ENCODE results near the gene ZEB1. TPM values are rescaled to one million over a fixed set of nuclear protein-coding genes. Genes with fewer than 3 reads are reported as not detected.
A peak's percentile ranks its signal among the peaks of the same experiment; 100 is the strongest.
"Not testable (repeated sequence)": the region's sequence is repeated elsewhere in the genome, so short reads cannot be mapped to it uniquely, and the experiment has no call there.

Gene ZEB1
- total and polyA plus RNA-seq, 2 donors from 2014 or later = 5.5 to 43.0 TPM

DNA sequence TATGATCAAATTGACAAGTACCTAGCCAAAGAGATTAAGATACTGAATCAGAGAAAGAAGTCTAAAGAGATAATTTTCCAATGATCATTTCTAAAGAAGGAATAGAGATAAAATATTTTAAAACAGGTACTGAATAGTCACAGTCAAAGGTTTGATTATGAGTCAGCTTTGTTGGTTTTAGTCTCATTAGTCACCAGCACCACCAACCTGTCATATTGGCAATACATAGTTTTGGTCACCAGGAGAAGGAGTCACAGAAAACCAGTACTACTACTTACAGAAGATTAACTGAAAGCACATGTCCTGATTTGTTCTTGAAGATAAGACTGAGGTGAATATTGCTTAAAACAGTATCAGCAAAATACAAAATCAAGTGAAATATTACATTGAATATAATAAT lies 34.6 kb downstream of the ZEB1 start:
- intact Hi-C loops (cut with DNase I) = no loop called here
- no peaks in the 10 kb centered on the region for H3K27me3 ChIP-seq (ENCODE audit: control insufficient read depth, insufficient read depth, low read length)
- no peak overlapping the region for H3K4me3 ChIP-seq (ENCODE audit: low read length in 3 of 3)
- DNase-seq (no peak), FAIRE-seq (peak; percentile 8)
- no peak overlapping the region for H3K27ac ChIP-seq (ENCODE audit: low read depth in 2 of 2, low read length in 2 of 2)
- H3K9ac ChIP-seq (ENCODE audit: low read length in 3 of 3) = no peak overlapping the region
- no peaks in the 10 kb centered on the region for H3K9me3 ChIP-seq (ENCODE audit: control insufficient read depth in 2 of 3, insufficient read depth in 1 of 3, low read length in 3 of 3)
- TF ChIP-seq, protein P1, sequence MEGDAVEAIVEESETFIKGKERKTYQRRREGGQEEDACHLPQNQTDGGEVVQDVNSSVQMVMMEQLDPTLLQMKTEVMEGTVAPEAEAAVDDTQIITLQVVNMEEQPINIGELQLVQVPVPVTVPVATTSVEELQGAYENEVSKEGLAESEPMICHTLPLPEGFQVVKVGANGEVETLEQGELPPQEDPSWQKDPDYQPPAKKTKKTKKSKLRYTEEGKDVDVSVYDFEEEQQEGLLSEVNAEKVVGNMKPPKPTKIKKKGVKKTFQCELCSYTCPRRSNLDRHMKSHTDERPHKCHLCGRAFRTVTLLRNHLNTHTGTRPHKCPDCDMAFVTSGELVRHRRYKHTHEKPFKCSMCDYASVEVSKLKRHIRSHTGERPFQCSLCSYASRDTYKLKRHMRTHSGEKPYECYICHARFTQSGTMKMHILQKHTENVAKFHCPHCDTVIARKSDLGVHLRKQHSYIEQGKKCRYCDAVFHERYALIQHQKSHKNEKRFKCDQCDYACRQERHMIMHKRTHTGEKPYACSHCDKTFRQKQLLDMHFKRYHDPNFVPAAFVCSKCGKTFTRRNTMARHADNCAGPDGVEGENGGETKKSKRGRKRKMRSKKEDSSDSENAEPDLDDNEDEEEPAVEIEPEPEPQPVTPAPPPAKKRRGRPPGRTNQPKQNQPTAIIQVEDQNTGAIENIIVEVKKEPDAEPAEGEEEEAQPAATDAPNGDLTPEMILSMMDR (IDR thresholded peaks at IDR 0.05; ENCODE audit: borderline replicate concordance, extremely low read depth, insufficient read depth) = no peak
- no peaks in the 10 kb centered on the region for H3K36me3 ChIP-seq (ENCODE audit: control insufficient read depth in 2 of 3, insufficient read depth in 3 of 3, low read length in 3 of 3)
- H3K4me1 ChIP-seq (ENCODE audit: control insufficient read depth in 2 of 3, insufficient read depth in 2 of 3, low read depth in 1 of 3, low read length in 3 of 3) = no peaks in the 10 kb centered on the region

DNA sequence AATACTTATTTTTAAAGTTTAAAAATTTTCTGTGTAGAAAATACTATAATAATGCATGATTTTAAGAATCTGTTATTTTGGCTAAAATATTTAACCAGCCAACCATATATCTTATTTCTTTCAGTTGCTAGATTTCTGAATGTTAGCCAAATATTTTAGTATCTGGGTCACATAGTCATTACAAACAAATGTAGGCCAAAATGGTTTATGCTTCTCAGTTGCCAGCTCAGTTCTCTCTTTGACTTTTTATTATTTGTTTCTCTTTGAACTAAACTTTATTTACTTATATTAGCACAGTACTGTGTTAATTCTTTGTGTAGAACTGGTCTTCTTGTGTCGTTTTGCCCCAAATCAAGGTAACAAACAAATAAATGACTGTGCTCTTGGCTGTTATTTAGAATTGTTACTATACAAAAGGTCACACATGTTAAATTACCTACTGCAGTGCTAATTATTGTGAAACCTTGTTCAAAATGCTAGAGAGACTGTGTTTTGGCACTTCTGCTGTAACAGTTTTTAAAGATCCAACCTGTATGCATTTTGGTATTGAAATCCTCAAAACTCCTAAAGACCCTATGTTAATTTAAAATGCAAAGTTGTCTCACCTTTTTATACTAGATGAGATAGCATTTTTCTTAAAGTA lies 39.8 kb downstream of the ZEB1 start:
- H3K27ac ChIP-seq (ENCODE audit: low read depth in 2 of 2, low read length in 2 of 2) = no peak overlapping the region
- no peak for DNase-seq

GRCh38 chr10:31359979-31360378 lies 41.0 kb downstream of the ZEB1 start:
- H3K4me3 ChIP-seq (ENCODE audit: low read length in 3 of 3) = no peak overlapping the region
- H3K9me3 ChIP-seq (ENCODE audit: control insufficient read depth in 2 of 3, insufficient read depth in 1 of 3, low read length in 3 of 3) = no peaks in the 10 kb centered on the region
- no peak overlapping the region for H3K9ac ChIP-seq (ENCODE audit: low read length in 3 of 3)
- intact Hi-C loops (cut with DNase I) = no loop called here
- no peak for DNase-seq
- no peaks in the 10 kb centered on the region for H3K36me3 ChIP-seq (ENCODE audit: control insufficient read depth in 2 of 3, insufficient read depth in 3 of 3, low read length in 3 of 3)
- TF ChIP-seq, protein P1 (IDR thresholded peaks at IDR 0.05; ENCODE audit: borderline replicate concordance, extremely low read depth, insufficient read depth) = no peak
- H3K4me1 ChIP-seq (ENCODE audit: control insufficient read depth in 2 of 3, insufficient read depth in 2 of 3, low read depth in 1 of 3, low read length in 3 of 3) = peaks cover 0 to 3% (median 0%) of the 10 kb centered on the region in 3 donors
- no peak overlapping the region for H3K27ac ChIP-seq (ENCODE audit: low read depth in 2 of 2, low read length in 2 of 2)
- FAIRE-seq = no peak
- no peaks in the 10 kb centered on the region for H3K27me3 ChIP-seq (ENCODE audit: control insufficient read depth, insufficient read depth, low read length)

More for the DNA sequence above, 39.8 kb downstream of the ZEB1 start:
- peak; percentile 54 for FAIRE-seq
- TF ChIP-seq, protein P1 (IDR thresholded peaks at IDR 0.05; ENCODE audit: borderline replicate concordance, extremely low read depth, insufficient read depth) = no peak
- peaks cover 0 to 3% (median 0%) of the 10 kb centered on the region in 3 donors for H3K4me1 ChIP-seq (ENCODE audit: control insufficient read depth in 2 of 3, insufficient read depth in 2 of 3, low read depth in 1 of 3, low read length in 3 of 3)
- H3K9ac ChIP-seq (ENCODE audit: low read length in 3 of 3) = no peak overlapping the region
- H3K9me3 ChIP-seq (ENCODE audit: control insufficient read depth in 2 of 3, insufficient read depth in 1 of 3, low read length in 3 of 3) = no peaks in the 10 kb centered on the region
- intact Hi-C loops (cut with DNase I) = no loop called here
- H3K27me3 ChIP-seq (ENCODE audit: control insufficient read depth, insufficient read depth, low read length) = no peaks in the 10 kb centered on the region
- no peak overlapping the region for H3K4me3 ChIP-seq (ENCODE audit: low read length in 3 of 3)
- no peaks in the 10 kb centered on the region for H3K36me3 ChIP-seq (ENCODE audit: control insufficient read depth in 2 of 3, insufficient read depth in 3 of 3, low read length in 3 of 3)

DNA sequence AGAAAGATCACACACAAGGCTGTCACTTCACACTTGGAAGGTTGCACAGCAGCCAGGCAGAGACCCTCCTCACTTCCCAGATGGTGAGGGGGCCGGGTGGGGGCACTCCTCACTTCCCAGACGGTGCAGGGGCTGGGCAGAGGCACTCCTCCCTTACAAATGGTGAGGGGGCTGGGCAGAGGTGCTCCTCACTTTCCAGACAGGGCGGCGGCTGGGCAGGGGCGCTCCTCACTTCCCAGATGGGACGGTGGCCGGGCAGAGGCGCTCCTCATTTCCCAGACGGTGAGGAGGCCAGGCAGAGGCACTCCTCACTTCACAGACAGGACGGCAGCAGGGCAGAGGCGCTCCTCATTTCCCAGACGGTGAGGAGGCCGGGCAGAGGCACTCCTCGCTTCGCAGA lies 42.5 kb downstream of the ZEB1 start:
- DNase-seq; FAIRE-seq; H3K4me3 ChIP-seq (ENCODE audit: low read length in 3 of 3); H3K9me3 ChIP-seq (ENCODE audit: control insufficient read depth in 2 of 3, insufficient read depth in 1 of 3, low read length in 3 of 3); H3K9ac ChIP-seq (ENCODE audit: low read length in 3 of 3); H3K36me3 ChIP-seq (ENCODE audit: control insufficient read depth in 2 of 3, insufficient read depth in 3 of 3, low read length in 3 of 3); H3K4me1 ChIP-seq (ENCODE audit: control insufficient read depth in 2 of 3, insufficient read depth in 2 of 3, low read depth in 1 of 3, low read length in 3 of 3); H3K27me3 ChIP-seq (ENCODE audit: control insufficient read depth, insufficient read depth, low read length); intact Hi-C loops (cut with DNase I); H3K27ac ChIP-seq (ENCODE audit: low read depth in 2 of 2, low read length in 2 of 2): not testable (repeated sequence)
